Measurements from ENCODE around the gene ANKFN1.

GRCh38 chr17:56506349-56506748 is 353.1 kb downstream of the ANKFN1 start:
- no peak for TF ChIP-seq CTCF (IDR thresholded peaks at IDR 0.05)
- no peak for TF ChIP-seq EP300 (IDR thresholded peaks at IDR 0.05)
